ENCODE results near the gene PERM1.

Gene PERM1

DNA sequence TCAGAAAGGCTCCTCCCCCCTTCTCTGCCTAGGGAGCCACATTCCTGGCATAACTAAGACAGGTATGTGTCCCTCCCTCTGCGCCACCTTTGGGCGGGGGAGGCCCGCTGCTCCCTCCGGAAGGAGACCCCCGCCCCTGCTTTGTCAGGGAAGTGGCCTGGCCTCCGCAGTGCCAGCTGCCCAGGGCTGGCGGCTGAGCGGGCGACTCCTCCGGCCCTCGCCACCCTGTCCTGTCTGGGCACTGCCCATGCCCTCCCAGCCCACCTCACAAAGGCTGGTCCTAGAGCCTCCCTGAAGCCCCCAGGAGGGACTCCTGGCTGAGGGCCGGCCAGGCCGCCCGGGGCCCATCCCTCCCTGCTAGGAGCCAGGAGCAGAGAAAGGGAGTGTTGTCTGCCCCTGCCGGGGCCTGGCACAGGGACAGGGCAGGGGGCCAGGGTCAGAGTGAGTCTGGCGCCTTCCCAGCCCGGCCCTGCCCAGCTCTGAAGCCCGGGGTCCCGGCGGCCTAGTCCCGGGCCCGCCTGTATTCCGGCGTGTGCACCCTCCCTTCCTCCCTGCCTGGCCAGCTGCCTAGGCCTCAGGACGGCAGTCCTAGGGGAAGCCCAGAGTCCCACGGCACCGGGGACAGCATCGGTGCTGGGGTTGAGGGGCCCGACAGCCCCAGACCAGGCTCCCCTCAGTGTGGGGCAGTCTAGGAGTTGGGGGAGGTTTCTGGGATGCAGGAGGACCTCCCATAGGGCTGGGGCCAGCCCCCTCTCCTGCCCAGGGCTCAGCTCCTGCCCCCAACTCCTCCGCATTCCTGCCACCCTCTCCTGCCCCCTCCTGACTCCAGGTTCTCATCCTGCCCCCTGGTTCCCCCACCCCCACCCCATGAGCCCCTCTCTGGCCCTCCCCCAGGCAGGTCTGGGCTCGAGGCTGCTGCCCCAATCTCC, 43.1 kb upstream of the PERM1 start:
- Histone ChIP-seq H3K4me1 (peaks cover 7% of the 10 kb centered on the region), H3K9me3 (no peaks in the 10 kb centered on the region), H3K36me3 (no peaks in the 10 kb centered on the region), H3K4me3 (ENCODE audit: low read depth, low read length) (no peak overlapping the region), H3K27me3 (peaks cover 10% of the 10 kb centered on the region)
- DNase-seq = no peak
- no peak for TF ChIP-seq CTCF (IDR thresholded peaks at IDR 0.05; ENCODE audit: low read depth, low read length)

GRCh38 chr1:1024149-1024770, 42.4 kb upstream of the PERM1 start:
- DNase-seq = no peak

DNA sequence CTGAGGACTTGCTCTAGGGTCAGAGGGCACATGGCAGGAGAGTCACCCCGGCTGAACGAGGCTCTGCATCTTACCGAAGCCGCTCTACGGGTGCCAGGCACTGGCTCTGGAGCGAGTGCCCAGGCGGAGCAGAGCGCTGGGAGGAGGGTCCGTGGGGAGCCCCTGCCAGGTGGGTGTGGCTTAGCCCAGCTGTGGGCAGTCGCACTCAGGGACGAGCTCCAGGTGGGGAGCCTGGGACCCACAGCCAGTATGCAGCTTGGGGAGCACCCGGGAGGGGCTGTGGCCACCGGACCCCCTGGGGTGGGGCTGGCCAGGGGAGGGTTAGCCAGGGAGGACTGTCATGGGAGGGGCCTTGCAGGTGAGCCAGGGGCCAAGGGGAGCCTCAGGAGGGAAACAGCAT, 41.8 kb upstream of the PERM1 start:
- Histone ChIP-seq H3K9me3 (no peaks in the 10 kb centered on the region), H3K36me3 (no peaks in the 10 kb centered on the region), H3K27me3 (peaks cover 10% of the 10 kb centered on the region), H3K4me3 (ENCODE audit: low read depth, low read length) (no peak overlapping the region), H3K4me1 (peaks cover 7% of the 10 kb centered on the region)
- TF ChIP-seq CTCF (IDR thresholded peaks at IDR 0.05; ENCODE audit: low read depth, low read length) = no peak
- no peak for DNase-seq

More at GRCh38 chr1:1024149-1024770, 42.4 kb upstream of the PERM1 start:
- no peaks in the 10 kb centered on the region for H3K9me3 ChIP-seq
- TF ChIP-seq CTCF (IDR thresholded peaks at IDR 0.05; ENCODE audit: low read depth, low read length) = no peak
- H3K4me1 ChIP-seq = peaks cover 7% of the 10 kb centered on the region
- H3K36me3 ChIP-seq = no peaks in the 10 kb centered on the region
- H3K27me3 ChIP-seq = peaks cover 10% of the 10 kb centered on the region
- no peak overlapping the region for H3K4me3 ChIP-seq (ENCODE audit: low read depth, low read length)

DNA sequence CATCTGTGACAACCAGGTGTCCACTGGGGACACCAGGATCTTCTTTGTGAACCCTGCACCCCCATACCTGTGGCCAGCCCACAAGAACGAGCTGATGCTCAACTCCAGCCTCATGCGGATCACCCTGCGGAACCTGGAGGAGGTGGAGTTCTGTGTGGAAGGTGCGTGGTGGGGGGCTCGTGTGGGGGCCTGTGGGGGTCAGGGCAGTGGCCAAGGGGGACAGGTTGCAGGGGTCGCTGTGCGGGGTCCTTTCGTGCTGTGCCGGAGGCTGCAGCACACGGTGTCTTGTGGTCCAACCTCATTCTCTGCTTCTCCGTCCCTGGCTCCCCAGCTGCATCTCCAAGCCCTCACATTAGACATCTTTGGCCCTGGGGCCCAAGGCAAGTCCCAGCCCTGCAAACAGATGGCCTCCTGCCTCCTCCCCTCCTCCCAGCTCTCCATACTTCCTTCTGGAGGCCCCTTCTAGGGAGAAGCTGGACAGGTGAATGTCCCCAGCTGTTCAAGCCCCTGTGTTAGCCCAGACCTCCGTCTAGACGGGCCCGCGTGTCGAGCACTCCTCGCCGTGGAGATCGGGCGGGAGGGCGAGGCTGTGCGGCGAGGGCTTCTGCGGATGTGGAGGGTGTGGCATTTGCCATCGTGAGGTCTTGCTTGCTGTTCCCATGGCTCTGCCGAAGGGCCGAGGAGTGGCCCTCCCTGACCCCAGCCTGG, 40.6 kb upstream of the PERM1 start:
- Histone ChIP-seq H3K27me3 (peaks cover 10% of the 10 kb centered on the region), H3K4me3 (ENCODE audit: low read depth, low read length) (no peak overlapping the region), H3K36me3 (no peaks in the 10 kb centered on the region), H3K4me1 (peaks cover 7% of the 10 kb centered on the region), H3K9me3 (no peaks in the 10 kb centered on the region)
- no peak for TF ChIP-seq CTCF (IDR thresholded peaks at IDR 0.05; ENCODE audit: low read depth, low read length)
- no peak for DNase-seq

GRCh38 chr1:1021920-1022259, 40.0 kb upstream of the PERM1 start:
- H3K36me3 ChIP-seq = no peaks in the 10 kb centered on the region
- H3K4me1 ChIP-seq = peaks cover 7% of the 10 kb centered on the region
- H3K27me3 ChIP-seq = peaks cover 10% of the 10 kb centered on the region
- H3K9me3 ChIP-seq = no peaks in the 10 kb centered on the region
- no peak for TF ChIP-seq CTCF (IDR thresholded peaks at IDR 0.05; ENCODE audit: low read depth, low read length)
- DNase-seq = no peak
- no peak overlapping the region for H3K4me3 ChIP-seq (ENCODE audit: low read depth, low read length)

Data from BE2C (cell line).